Bronchial epithelial cell (primary cell): ENCODE data around the gene NIN. TPM values are rescaled to one million over a fixed set of nuclear protein-coding genes. Genes with fewer than 3 reads are reported as not detected.

Experiments used
- DNase-seq: peaks from one replicate; pipeline ENCODE4 v3.0.0-alpha.2; 2010; ENCODE audit warnings: low read depth
- FAIRE-seq: peaks from 2 replicates; lab custom pipeline; 2011; peaks lifted over from hg19 to GRCh38; lab: Jason Lieb, UNC
- H3K27me3 ChIP-seq: 2 replicates; pipeline ENCODE4 v1.5.1; 2011; ENCODE audit warnings: low read length; ENCODE audit not compliant: control insufficient read depth, insufficient read depth
- H3K36me3 ChIP-seq: 2 replicates; pipeline ENCODE4 v1.5.1; 2011; ENCODE audit warnings: low read length; ENCODE audit not compliant: control insufficient read depth, insufficient read depth
- H3K4me3 ChIP-seq: 2 replicates; pipeline ENCODE4 v1.5.1; 2011; ENCODE audit warnings: mild to moderate bottlenecking, low read depth, low read length, control low read depth
- CTCF ChIP-seq: IDR thresholded peaks from 2 replicates; pipeline ENCODE4 v1.5.1; 2011; ENCODE audit warnings: mild to moderate bottlenecking, moderate library complexity, low read length, control low read depth, inconsistent platforms; ENCODE audit not compliant: insufficient read depth, severe bottlenecking
- total RNA-seq: library from RNA; depleted of rRNA; stranded (reverse); fragments of >200 nt; gene quantifications from 2 replicates; pipeline ENCODE4 v1.2.1, GENCODE V29; 2014

The NIN gene
- total RNA-seq, 1 donor from 2014 or later: 16.8 TPM

GRCh38 chr14:50826681-50827080 lies 4.3 kb downstream of the NIN start:
- no peak for FAIRE-seq
- no peak overlapping the region for H3K4me3 ChIP-seq

GRCh38 chr14:50825307-50825706 lies 5.7 kb downstream of the NIN start:
- Histone ChIP-seq H3K4me3 (no peak overlapping the region), H3K36me3 (peaks cover 2% of the 10 kb centered on the region), H3K27me3 (no peaks in the 10 kb centered on the region)
- DNase-seq (no peak), FAIRE-seq (no peak)
- TF ChIP-seq CTCF: no peak

More at GRCh38 chr14:50826681-50827080, 4.3 kb downstream of the NIN start:
- TF ChIP-seq CTCF: no peak
- no peak for DNase-seq
- Histone ChIP-seq H3K27me3 (no peaks in the 10 kb centered on the region), H3K36me3 (peaks cover 2% of the 10 kb centered on the region)

GRCh38 chr14:50823762-50824636 lies 7.0 kb downstream of the NIN start:
- Histone ChIP-seq H3K27me3 (no peaks in the 10 kb centered on the region), H3K4me3 (no peak overlapping the region), H3K36me3 (peaks cover 2% of the 10 kb centered on the region)
- FAIRE-seq (no peak), DNase-seq (peak; percentile 25)
- TF ChIP-seq CTCF: no peak

- DNase-seq (no peak), FAIRE-seq (no peak)
- H3K36me3 ChIP-seq: peaks cover 2% of the 10 kb centered on the region
- H3K27me3 ChIP-seq: no peaks in the 10 kb centered on the region
- no peak overlapping the region for H3K4me3 ChIP-seq
- no peak for TF ChIP-seq CTCF
Measured at GRCh38 chr14:50823051-50823761, 7.8 kb downstream of the NIN start.

- FAIRE-seq: no peak
- TF ChIP-seq CTCF: no peak
- peaks cover 2% of the 10 kb centered on the region for H3K36me3 ChIP-seq
- H3K27me3 ChIP-seq: no peaks in the 10 kb centered on the region
- H3K4me3 ChIP-seq: no peak overlapping the region
- peak; percentile 15 for DNase-seq
Measured at GRCh38 chr14:50822501-50823042, 8.4 kb downstream of the NIN start.
